CD14-positive monocyte (primary cell): Measurements from ENCODE around the gene ST3GAL2. TPM values are rescaled to one million over a fixed set of nuclear protein-coding genes. Genes with fewer than 3 reads are reported as not detected.

Source experiments
- DNase-seq, 3 donors: peaks; one replicate each; pipeline ENCODE4 v3.0.0-alpha.2; 2011 to 2022
- H2AFZ ChIP-seq: 2 replicates; pipeline ENCODE4 v1.6.0; 2012; ENCODE audit warnings: mild to moderate bottlenecking, low read depth, low read length, inconsistent platforms; ENCODE audit not compliant: insufficient read depth, poor library complexity, severe bottlenecking
- H3K27ac ChIP-seq, 2 donors: 1 replicate in 1 of 2; 2 replicates in 1 of 2; pipeline ENCODE4 v1.5.1; 2012 to 2013; ENCODE audit warnings: low read length in 2 of 2, control low read depth in 1 of 2, inconsistent platforms in 1 of 2, low read depth in 1 of 2, mild to moderate bottlenecking in 1 of 2
- H3K27me3 ChIP-seq, 2 donors: one replicate each; pipeline versions ENCODE4 v1.6.0 to v1.6.1; 2011 to 2013; ENCODE audit warnings: low read length in 2 of 2; ENCODE audit not compliant: control insufficient read depth in 2 of 2, insufficient read depth in 2 of 2
- H3K36me3 ChIP-seq, 2 donors: replicated peaks in 1 of 2; 1 replicate in 1 of 2; 2 replicates in 1 of 2; pipeline versions ENCODE4 v1.5.1 to v1.6.1; 2012 to 2013; ENCODE audit warnings: low read length in 2 of 2, control low read depth in 1 of 2, inconsistent platforms in 1 of 2, mild to moderate bottlenecking in 1 of 2; ENCODE audit not compliant: insufficient read depth in 2 of 2, control insufficient read depth in 1 of 2
- H3K4me1 ChIP-seq, 2 donors: 1 replicate in 1 of 2; 2 replicates in 1 of 2; pipeline versions ENCODE4 v1.5.1 to v1.6.1; 2012 to 2013; ENCODE audit warnings: low read length in 2 of 2, control low read depth in 1 of 2, inconsistent platforms in 1 of 2, mild to moderate bottlenecking in 1 of 2, moderate library complexity in 1 of 2; ENCODE audit not compliant: insufficient read depth in 2 of 2, control insufficient read depth in 1 of 2
- H3K4me2 ChIP-seq: replicated peaks from 2 replicates; pipeline ENCODE3; 2012; ENCODE audit warnings: low read length, moderate library complexity, mild to moderate bottlenecking; ENCODE audit not compliant: poor library complexity, severe bottlenecking; ENCODE audit errors: extremely low read depth
- H3K4me3 ChIP-seq, 3 experiments: fragments of 200-600 bp in 1 of 3; sonication (generic) in 1 of 3; replicated peaks in 1 of 3; 1 replicate in 2 of 3; 2 replicates in 1 of 3; pipeline ENCODE4 v1.5.1; 2011 to 2013; ENCODE audit warnings: low read length in 3 of 3, mild to moderate bottlenecking in 3 of 3, control low read depth in 2 of 3, low read depth in 2 of 3, inconsistent platforms in 1 of 3, moderate library complexity in 1 of 3
- H3K79me2 ChIP-seq: 2 replicates; pipeline ENCODE4 v1.6.0; 2012; ENCODE audit warnings: mild to moderate bottlenecking, control low read depth, inconsistent platforms, low read length, moderate library complexity; ENCODE audit not compliant: insufficient read depth
- H3K9ac ChIP-seq: 2 replicates; pipeline ENCODE4 v1.6.0; 2017; ENCODE audit warnings: low read length, mild to moderate bottlenecking; ENCODE audit not compliant: insufficient read depth, poor library complexity, severe bottlenecking
- H3K9me3 ChIP-seq, 2 donors: replicated peaks in 1 of 2; 1 replicate in 1 of 2; 2 replicates in 1 of 2; pipeline versions ENCODE4 v1.5.1 to v1.6.1; 2012 to 2013; ENCODE audit warnings: low read length in 2 of 2, control low read depth in 1 of 2; ENCODE audit not compliant: control insufficient read depth in 1 of 2, insufficient read depth in 1 of 2
- H4K20me1 ChIP-seq: 2 replicates; pipeline ENCODE4 v1.6.0; 2012; ENCODE audit warnings: mild to moderate bottlenecking, low read length, control low read depth, moderate library complexity; ENCODE audit not compliant: insufficient read depth
- H3K27ac Mint-ChIP-seq, 7 donors: one replicate each; pipeline ENCODE4 v1.8.0; 2020; ENCODE audit warnings: mild to moderate bottlenecking in 7 of 7, mixed read lengths in 7 of 7, moderate library complexity in 6 of 7, inconsistent platforms in 2 of 7
- H3K27me3 Mint-ChIP-seq, 3 donors: one replicate each; pipeline ENCODE4 v1.8.0; 2021 to 2022; ENCODE audit warnings: low read depth in 3 of 3, mild to moderate bottlenecking in 3 of 3, mixed read lengths in 3 of 3, moderate library complexity in 3 of 3, inconsistent platforms in 1 of 3
- H3K36me3 Mint-ChIP-seq, 2 donors: one replicate each; pipeline ENCODE4 v1.8.0; 2020; ENCODE audit warnings: mixed read lengths in 2 of 2, inconsistent platforms in 1 of 2, mild to moderate bottlenecking in 1 of 2
- H3K4me1 Mint-ChIP-seq: one replicate; pipeline ENCODE4 v1.8.0; 2020; ENCODE audit warnings: mild to moderate bottlenecking, mixed read lengths
- H3K4me3 Mint-ChIP-seq, 2 donors: one replicate each; pipeline ENCODE4 v1.8.0; 2020; ENCODE audit warnings: mild to moderate bottlenecking in 2 of 2, mixed read lengths in 2 of 2, moderate library complexity in 1 of 2
- H3K9me3 Mint-ChIP-seq, 7 donors: one replicate each; pipeline ENCODE4 v1.8.0; 2020 to 2022; ENCODE audit warnings: mixed read lengths in 7 of 7, mild to moderate bottlenecking in 6 of 7, moderate library complexity in 6 of 7, inconsistent platforms in 2 of 7
- WGBS: methylation state at CpG from one replicate; pipeline ENCODE4 v1.1.5; 2013; ENCODE audit warnings: missing lambda C conversion rate; ENCODE audit not compliant: insufficient coverage; 5-methylcytosine and 5-hydroxymethylcytosine counted together
- intact Hi-C, 2 donors: fragments of 100-400 bp; cut with micrococcal nuclease; formaldehyde crosslinking; loops; one replicate each; pipeline versions ENCODE4 v1.15.0 to v1.15.1; 2023
- polyA plus RNA-seq, 3 donors: library from polyadenylated mRNA; depleted of rRNA in 1 of 3; unstranded in 2 of 3; stranded (reverse) in 1 of 3; fragments of 300-500 nt in 2 of 3; fragments of >200 nt in 1 of 3; fragmentation: Illumina TruSeq in 2 of 3; gene quantifications; 1 replicate in 2 of 3; 2 replicates in 1 of 3; pipeline ENCODE4 v1.2.3, GENCODE V29; 2012 to 2021
- TF ChIP-seq, protein P1 (sequence below): fragments of 200-600 bp; IDR thresholded peaks from one replicate; pipeline ENCODE4 v1.8.0; 2022; ENCODE audit warnings: antibody characterized with exemption, mild to moderate bottlenecking

ST3GAL2 gene
- polyA plus RNA-seq, 3 donors = 13.5 to 20.0 (median 18.4) TPM

DNA sequence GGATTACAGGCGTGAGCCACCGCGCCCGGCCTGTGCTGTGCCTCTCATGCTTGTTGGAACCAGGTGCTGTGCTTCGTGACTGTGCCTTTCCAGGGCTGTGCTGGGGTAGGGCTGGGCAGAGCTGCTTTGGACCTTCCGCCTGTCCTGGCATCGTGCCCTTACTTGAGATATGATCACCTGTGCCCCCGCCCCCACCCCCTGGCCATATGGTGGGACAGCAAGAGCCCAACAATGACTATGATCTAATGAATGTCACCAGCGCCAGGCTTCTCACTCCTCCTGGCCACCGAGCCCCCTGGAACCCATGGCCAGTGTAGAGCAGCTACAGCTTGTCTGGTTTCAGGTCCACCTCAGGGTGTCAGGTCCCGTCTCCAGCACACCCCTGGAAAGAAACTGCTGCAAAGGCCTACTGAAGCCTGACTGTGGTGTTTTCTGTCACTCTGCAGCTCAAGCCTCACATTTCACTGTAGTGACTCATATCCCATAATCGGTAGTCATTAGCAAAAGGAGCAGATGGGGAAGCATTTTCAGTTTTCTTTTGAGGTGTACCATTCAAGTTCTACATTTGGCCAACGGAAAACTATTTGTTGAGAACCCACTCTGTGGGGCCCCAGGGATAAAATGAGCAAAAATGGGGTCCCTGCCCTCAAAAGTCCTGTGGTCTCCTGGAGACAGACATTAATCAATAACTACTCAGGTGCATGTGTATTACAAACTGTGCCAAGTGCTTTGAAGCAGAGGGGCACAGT, 37.5 kb upstream of the ST3GAL2 start:
- Mint-ChIP-seq H3K36me3 (peaks cover 40 to 73% of the 10 kb centered on the region in 2 donors), H3K4me3 (no peak overlapping the region), H3K27me3 (no peaks in the 10 kb centered on the region), H3K27ac (peak overlapping the region in 1 of 7 donors; percentile 66), H3K4me1 (peaks cover 17% of the 10 kb centered on the region), H3K9me3 (no peaks in the 10 kb centered on the region)
- intact Hi-C loops = no loop called here
- Histone ChIP-seq H3K9ac (no peak overlapping the region), H3K79me2 (no peaks in the 10 kb centered on the region), H3K27me3 (no peaks in the 10 kb centered on the region), H3K27ac (no peak overlapping the region), H3K4me3 (no peak overlapping the region), H3K4me1 (peaks cover 6% of the 10 kb centered on the region in 2 donors), H2AFZ (no peak overlapping the region), H4K20me1 (no peaks in the 10 kb centered on the region), H3K4me2 (no peak overlapping the region), H3K36me3 (peaks cover 50 to 74% of the 10 kb centered on the region in 2 donors), H3K9me3 (no peaks in the 10 kb centered on the region)
- TF ChIP-seq, protein P1, sequence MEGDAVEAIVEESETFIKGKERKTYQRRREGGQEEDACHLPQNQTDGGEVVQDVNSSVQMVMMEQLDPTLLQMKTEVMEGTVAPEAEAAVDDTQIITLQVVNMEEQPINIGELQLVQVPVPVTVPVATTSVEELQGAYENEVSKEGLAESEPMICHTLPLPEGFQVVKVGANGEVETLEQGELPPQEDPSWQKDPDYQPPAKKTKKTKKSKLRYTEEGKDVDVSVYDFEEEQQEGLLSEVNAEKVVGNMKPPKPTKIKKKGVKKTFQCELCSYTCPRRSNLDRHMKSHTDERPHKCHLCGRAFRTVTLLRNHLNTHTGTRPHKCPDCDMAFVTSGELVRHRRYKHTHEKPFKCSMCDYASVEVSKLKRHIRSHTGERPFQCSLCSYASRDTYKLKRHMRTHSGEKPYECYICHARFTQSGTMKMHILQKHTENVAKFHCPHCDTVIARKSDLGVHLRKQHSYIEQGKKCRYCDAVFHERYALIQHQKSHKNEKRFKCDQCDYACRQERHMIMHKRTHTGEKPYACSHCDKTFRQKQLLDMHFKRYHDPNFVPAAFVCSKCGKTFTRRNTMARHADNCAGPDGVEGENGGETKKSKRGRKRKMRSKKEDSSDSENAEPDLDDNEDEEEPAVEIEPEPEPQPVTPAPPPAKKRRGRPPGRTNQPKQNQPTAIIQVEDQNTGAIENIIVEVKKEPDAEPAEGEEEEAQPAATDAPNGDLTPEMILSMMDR = no peak
- no peak for DNase-seq
- WGBS = 94% methylated on average over 12 of the region's 13 CpGs

DNA sequence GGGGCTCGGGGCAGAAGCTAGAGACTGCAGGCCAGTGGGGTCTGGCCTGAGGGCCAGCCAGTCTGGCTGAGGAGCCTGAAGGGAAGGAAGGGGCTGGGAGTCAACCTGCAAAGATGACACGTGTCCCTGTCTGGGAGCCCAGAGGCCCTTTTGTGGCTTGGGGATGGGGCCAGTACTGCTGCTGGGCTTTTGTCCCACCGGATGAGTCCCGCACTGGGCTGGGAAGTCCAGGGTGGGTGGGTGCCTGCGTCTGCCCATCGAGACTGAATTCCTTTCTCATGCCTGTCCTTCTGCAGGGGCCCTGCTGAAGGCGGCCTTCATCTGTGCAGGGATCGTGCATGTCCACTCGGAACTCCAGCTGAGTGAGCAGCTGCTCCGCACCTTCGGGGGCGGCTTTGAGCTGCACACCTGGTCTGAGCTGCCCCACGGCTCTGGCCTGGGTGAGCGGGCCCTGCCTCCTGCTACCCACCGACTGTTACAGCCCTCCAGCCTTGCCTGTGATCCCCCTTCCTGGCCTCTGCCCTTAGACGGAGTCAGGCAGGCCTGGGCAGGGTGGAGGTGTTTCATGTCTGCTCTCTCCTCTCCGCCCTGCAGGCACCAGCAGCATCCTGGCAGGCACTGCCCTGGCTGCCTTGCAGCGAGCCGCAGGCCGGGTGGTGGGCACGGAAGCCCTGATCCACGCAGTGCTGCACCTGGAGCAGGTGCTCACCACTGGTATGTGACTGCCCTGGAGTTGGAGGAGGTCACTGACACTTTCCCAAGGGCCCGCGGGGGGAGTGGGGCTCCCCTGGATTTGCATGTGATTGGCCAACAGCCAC, 36.4 kb upstream of the ST3GAL2 start:
- Mint-ChIP-seq H3K27me3 (no peaks in the 10 kb centered on the region), H3K36me3 (peaks cover 29 to 66% of the 10 kb centered on the region in 2 donors), H3K27ac (peak overlapping the region in 1 of 7 donors; percentile 25), H3K4me1 (peaks cover 23% of the 10 kb centered on the region), H3K9me3 (no peaks in the 10 kb centered on the region), H3K4me3 (no peak overlapping the region)
- H3K79me2 ChIP-seq = no peaks in the 10 kb centered on the region
- TF ChIP-seq, protein P1 = no peak
- no peak for DNase-seq
- no peak overlapping the region for H3K4me2 ChIP-seq
- H3K27ac ChIP-seq = no peak overlapping the region
- WGBS = 97% methylated on average over 19 of the region's 24 CpGs
- no peak overlapping the region for H3K9ac ChIP-seq
- H3K27me3 ChIP-seq = no peaks in the 10 kb centered on the region
- H3K9me3 ChIP-seq = no peaks in the 10 kb centered on the region
- peaks cover 13 to 14% of the 10 kb centered on the region in 2 donors for H3K4me1 ChIP-seq
- H4K20me1 ChIP-seq = no peaks in the 10 kb centered on the region
- H3K4me3 ChIP-seq = no peak overlapping the region
- intact Hi-C loops = no loop called here
- H2AFZ ChIP-seq = no peak overlapping the region
- peaks cover 38 to 62% of the 10 kb centered on the region in 2 donors for H3K36me3 ChIP-seq
